ENCODE measurements around the gene LY6G6F. TPM values are rescaled to one million over a fixed set of nuclear protein-coding genes. Genes with fewer than 3 reads are reported as not detected.

The LY6G6F gene
- polyA plus RNA-seq, 6 donors from 2014 or later = 0.60 to 1.8 (median 0.75) TPM; not detected in 3

DNA sequence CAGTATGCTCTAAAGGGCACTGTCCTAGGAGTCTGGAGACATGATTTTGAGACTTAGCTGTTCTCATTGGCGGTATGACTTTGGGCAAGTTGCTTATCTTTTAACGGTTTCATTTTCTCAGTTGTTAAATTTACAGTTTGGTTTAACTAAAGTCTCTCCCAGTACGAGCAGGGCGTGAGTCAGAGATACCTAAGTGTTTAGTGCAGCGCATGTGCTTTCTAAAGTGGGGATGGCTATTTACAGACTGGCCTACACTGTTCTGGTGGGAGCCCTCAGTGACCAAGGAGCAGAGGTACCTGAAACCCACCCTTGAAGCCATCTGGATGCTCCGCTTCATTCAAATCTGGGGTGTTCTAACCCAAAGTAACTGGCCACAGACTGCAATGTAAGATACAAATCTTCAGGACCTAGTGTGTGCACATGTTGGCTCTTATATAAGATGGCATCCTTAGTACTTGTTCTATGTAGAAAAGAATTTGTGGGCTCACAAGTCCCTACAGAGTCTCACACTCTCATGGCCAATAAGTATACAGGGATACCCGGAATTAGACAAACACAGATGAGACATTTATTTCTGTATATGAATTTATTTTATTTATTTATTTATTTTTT lies 43.9 kb downstream of the LY6G6F start:
- Mint-ChIP-seq H3K4me1 (no peaks in the 10 kb centered on the region), H3K4me3 (no peak overlapping the region), H3K27ac (no peak overlapping the region), H3K36me3 (no peaks in the 10 kb centered on the region), H3K27me3 (no peaks in the 10 kb centered on the region), H3K9me3 (no peaks in the 10 kb centered on the region)
- ATAC-seq (ENCODE audit: low read depth in 2 of 2) (no peak), DNase-seq (no peak)

DNA sequence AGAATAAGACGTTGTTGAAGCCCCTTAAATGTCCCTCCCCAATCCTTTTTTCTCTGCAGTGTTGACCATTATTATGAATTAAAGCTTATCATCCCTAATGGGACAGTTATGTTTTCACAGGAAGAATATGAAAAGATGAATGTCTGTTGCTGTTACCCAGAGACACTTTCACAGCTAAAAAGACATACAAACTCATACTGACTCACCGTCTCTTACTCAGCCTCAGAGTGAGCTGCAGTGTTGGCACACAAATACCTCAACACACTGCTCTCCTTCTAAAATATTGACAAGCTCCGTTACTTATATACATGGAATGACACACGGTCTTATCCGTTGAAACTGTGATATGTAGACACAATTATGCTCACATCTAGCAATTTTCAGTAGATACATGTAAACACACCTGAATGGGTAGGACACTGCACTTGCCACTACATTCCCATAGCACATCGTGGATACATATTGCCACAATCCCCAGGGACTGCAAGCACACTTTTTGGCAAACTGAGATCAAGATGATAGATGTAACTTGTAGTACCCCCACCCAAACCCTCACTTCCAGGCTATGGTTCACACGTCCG lies 46.2 kb downstream of the LY6G6F start:
- Mint-ChIP-seq H3K9me3 (no peaks in the 10 kb centered on the region), H3K36me3 (peaks cover 0 to under 1% of the 10 kb centered on the region in 2 donors), H3K27ac (no peak overlapping the region), H3K4me3 (no peak overlapping the region), H3K27me3 (no peaks in the 10 kb centered on the region), H3K4me1 (no peaks in the 10 kb centered on the region)
- no peak for DNase-seq
- ATAC-seq (ENCODE audit: low read depth in 2 of 2) = no peak

DNA sequence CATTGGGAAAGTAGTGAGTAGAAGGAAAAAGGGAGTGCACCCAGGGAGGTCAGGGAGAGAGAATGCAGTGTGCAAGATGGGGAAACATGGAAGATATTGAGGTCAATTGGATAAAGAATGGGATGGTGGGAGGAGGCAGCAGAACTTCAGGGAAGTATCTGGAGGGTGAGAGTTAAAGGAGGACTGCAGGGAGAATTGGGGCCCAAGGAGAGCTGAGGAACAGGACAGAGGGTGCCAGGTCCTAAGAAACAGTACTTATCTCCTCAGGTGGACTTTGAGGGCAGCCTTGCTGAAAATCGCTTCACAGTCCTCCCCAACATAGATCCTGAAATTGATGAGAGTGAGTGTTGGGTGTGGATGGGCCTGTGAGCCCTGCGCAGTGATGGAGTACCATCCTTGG lies 51.6 kb downstream of the LY6G6F start:
- Mint-ChIP-seq H3K4me1 (peaks cover 0 to 10% (median 0%) of the 10 kb centered on the region in 3 donors), H3K27me3 (no peaks in the 10 kb centered on the region), H3K27ac (no peak overlapping the region), H3K36me3 (peaks cover 0 to 23% of the 10 kb centered on the region in 2 donors), H3K4me3 (no peak overlapping the region), H3K9me3 (no peaks in the 10 kb centered on the region)
- DNase-seq (no peak), ATAC-seq (ENCODE audit: low read depth in 2 of 2) (no peak)

Other genes with a start within 250 kb of the LY6G6F start
- gene MICB, start 208.7 kb upstream of the LY6G6F start, polyA plus RNA-seq (ENCODE audit: low read depth in 6 of 6) = 10 to 100 TPM in 3 of 6 donors, 1 to 10 TPM in 3; 4.4 to 14.3 (median 9.7) TPM
- not detected for gene MCCD1, start 177.9 kb upstream of the LY6G6F start, polyA plus RNA-seq (ENCODE audit: low read depth in 6 of 6)
- 100 to 1,000 TPM in 1 of 6 donors, 10 to 100 TPM in 5; 41.6 to 117 (median 74.5) TPM for gene DDX39B, start 164.9 kb upstream of the LY6G6F start, polyA plus RNA-seq (ENCODE audit: low read depth in 6 of 6)
- under 1 TPM in 2 of 6 donors, not detected in 4; 0.67 to 0.69 TPM for gene ATP6V1G2, start 160.3 kb upstream of the LY6G6F start, polyA plus RNA-seq (ENCODE audit: low read depth in 6 of 6)
- 10 to 100 TPM in 2 of 6 donors, 1 to 10 TPM in 3, under 1 TPM in 1; 0.24 to 11.4 (median 8.9) TPM for gene NFKBIL1, start 159.3 kb upstream of the LY6G6F start, polyA plus RNA-seq (ENCODE audit: low read depth in 6 of 6)
- 10 to 100 TPM in 5 of 6 donors, 1 to 10 TPM in 1; 6.6 to 26.0 (median 19.4) TPM for gene LTA, start 134.6 kb upstream of the LY6G6F start, polyA plus RNA-seq (ENCODE audit: low read depth in 6 of 6)
- 1 to 10 TPM; 1.1 to 5.2 (median 2.6) TPM for gene TNF, start 131.3 kb upstream of the LY6G6F start, polyA plus RNA-seq (ENCODE audit: low read depth in 6 of 6)
- gene LTB, start 124.4 kb upstream of the LY6G6F start, polyA plus RNA-seq (ENCODE audit: low read depth in 6 of 6) = 1,000 to 10,000 TPM; 1,940 to 3,141 (median 2,206) TPM
- gene LST1, start 120.6 kb upstream of the LY6G6F start, polyA plus RNA-seq (ENCODE audit: low read depth in 6 of 6) = 10 to 100 TPM; 28.2 to 78.2 (median 35.2) TPM
- 100 to 1,000 TPM in 5 of 6 donors, 10 to 100 TPM in 1; 84.4 to 158 (median 108) TPM for gene NCR3, start 113.9 kb upstream of the LY6G6F start, polyA plus RNA-seq (ENCODE audit: low read depth in 6 of 6)
- 10 to 100 TPM in 1 of 6 donors, 1 to 10 TPM in 4, under 1 TPM in 1; 0.50 to 14.4 (median 3.5) TPM for gene AIF1, start 91.6 kb upstream of the LY6G6F start, polyA plus RNA-seq (ENCODE audit: low read depth in 6 of 6)
- gene PRRC2A, start 86.2 kb upstream of the LY6G6F start, polyA plus RNA-seq (ENCODE audit: low read depth in 6 of 6) = 10 to 100 TPM in 1 of 6 donors, 1 to 10 TPM in 4, under 1 TPM in 1; 0.70 to 11.3 (median 6.3) TPM
- 10 to 100 TPM; 20.1 to 27.0 (median 24.2) TPM for gene BAG6, start 54.2 kb upstream of the LY6G6F start, polyA plus RNA-seq (ENCODE audit: low read depth in 6 of 6)
- gene APOM, start 51.0 kb upstream of the LY6G6F start, polyA plus RNA-seq (ENCODE audit: low read depth in 6 of 6) = 10 to 100 TPM in 4 of 6 donors, 1 to 10 TPM in 2; 7.6 to 19.6 (median 13.7) TPM
- gene C6orf47, start 46.1 kb upstream of the LY6G6F start, polyA plus RNA-seq (ENCODE audit: low read depth in 6 of 6) = 10 to 100 TPM; 16.8 to 39.9 (median 28.4) TPM
- gene GPANK1, start 41.9 kb upstream of the LY6G6F start, polyA plus RNA-seq (ENCODE audit: low read depth in 6 of 6) = 10 to 100 TPM; 18.5 to 27.8 (median 23.5) TPM
- 100 to 1,000 TPM; 279 to 299 (median 286) TPM for gene CSNK2B, start 40.8 kb upstream of the LY6G6F start, polyA plus RNA-seq (ENCODE audit: low read depth in 6 of 6)
- under 1 TPM in 3 of 6 donors, not detected in 3; 0.23 to 0.87 (median 0.50) TPM for gene LY6G5B, start 36.9 kb upstream of the LY6G6F start, polyA plus RNA-seq (ENCODE audit: low read depth in 6 of 6)
- 1 to 10 TPM in 1 of 6 donors, under 1 TPM in 3, not detected in 2; 0.48 to 1.6 (median 0.92) TPM for gene LY6G5C, start 25.8 kb upstream of the LY6G6F start, polyA plus RNA-seq (ENCODE audit: low read depth in 6 of 6)
- gene ABHD16A, start 3.5 kb upstream of the LY6G6F start, polyA plus RNA-seq (ENCODE audit: low read depth in 6 of 6) = 10 to 100 TPM; 27.3 to 45.3 (median 33.4) TPM
- not detected for gene LY6G6D, start 8.5 kb downstream of the LY6G6F start, polyA plus RNA-seq (ENCODE audit: low read depth in 6 of 6)
- not detected for gene LY6G6C, start 14.9 kb downstream of the LY6G6F start, polyA plus RNA-seq (ENCODE audit: low read depth in 6 of 6)
- gene MPIG6B, start 16.5 kb downstream of the LY6G6F start, polyA plus RNA-seq (ENCODE audit: low read depth in 6 of 6) = 1 to 10 TPM in 5 of 6 donors, not detected in 1; 3.0 to 5.1 (median 3.7) TPM
- gene DDAH2, start 22.4 kb downstream of the LY6G6F start, polyA plus RNA-seq (ENCODE audit: low read depth in 6 of 6) = 10 to 100 TPM; 57.1 to 87.6 (median 82.1) TPM
- gene CLIC1, start 29.7 kb downstream of the LY6G6F start, polyA plus RNA-seq (ENCODE audit: low read depth in 6 of 6) = 100 to 1,000 TPM; 536 to 743 (median 628) TPM
- gene MSH5, start 33.1 kb downstream of the LY6G6F start, polyA plus RNA-seq (ENCODE audit: low read depth in 6 of 6) = 1 to 10 TPM in 5 of 6 donors, not detected in 1; 1.9 to 9.3 (median 2.6) TPM
- gene SAPCD1, start 55.8 kb downstream of the LY6G6F start, polyA plus RNA-seq (ENCODE audit: low read depth in 6 of 6) = under 1 TPM in 1 of 6 donors, not detected in 5; 0.96 TPM
- gene VWA7, start 70.5 kb downstream of the LY6G6F start, polyA plus RNA-seq (ENCODE audit: low read depth in 6 of 6) = under 1 TPM in 2 of 6 donors, not detected in 4; 0.13 to 0.29 TPM
- gene VARS1, start 88.9 kb downstream of the LY6G6F start, polyA plus RNA-seq (ENCODE audit: low read depth in 6 of 6) = 10 to 100 TPM; 42.2 to 70.6 (median 50.3) TPM
- 100 to 1,000 TPM in 1 of 6 donors, 10 to 100 TPM in 5; 75.4 to 107 (median 92.4) TPM for gene LSM2, start 100.1 kb downstream of the LY6G6F start, polyA plus RNA-seq (ENCODE audit: low read depth in 6 of 6)
- 1 to 10 TPM in 1 of 6 donors, under 1 TPM in 4, not detected in 1; 0.45 to 1.4 (median 0.71) TPM for gene HSPA1L, start 108.4 kb downstream of the LY6G6F start, polyA plus RNA-seq (ENCODE audit: low read depth in 6 of 6)
- 10 to 100 TPM in 2 of 6 donors, 1 to 10 TPM in 3, under 1 TPM in 1; 0.23 to 12.1 (median 7.9) TPM for gene HSPA1A, start 108.7 kb downstream of the LY6G6F start, polyA plus RNA-seq (ENCODE audit: low read depth in 6 of 6)
- gene HSPA1B, start 120.9 kb downstream of the LY6G6F start, polyA plus RNA-seq (ENCODE audit: low read depth in 6 of 6) = 1 to 10 TPM; 1.1 to 2.8 (median 1.8) TPM
- gene NEU1, start 156.0 kb downstream of the LY6G6F start, polyA plus RNA-seq (ENCODE audit: low read depth in 6 of 6) = 10 to 100 TPM; 10.9 to 19.5 (median 18.2) TPM
- gene SLC44A4, start 172.1 kb downstream of the LY6G6F start, polyA plus RNA-seq (ENCODE audit: low read depth in 6 of 6) = not detected
- gene EHMT2, start 190.8 kb downstream of the LY6G6F start, polyA plus RNA-seq (ENCODE audit: low read depth in 6 of 6) = 10 to 100 TPM; 29.9 to 50.7 (median 35.9) TPM
- gene ZBTB12, start 195.2 kb downstream of the LY6G6F start, polyA plus RNA-seq (ENCODE audit: low read depth in 6 of 6) = under 1 TPM in 1 of 6 donors, not detected in 5; 0.20 TPM
- gene C2, start 220.9 kb downstream of the LY6G6F start, polyA plus RNA-seq (ENCODE audit: low read depth in 6 of 6) = under 1 TPM in 1 of 6 donors, not detected in 5; 0.31 TPM
- gene CFB, start 239.2 kb downstream of the LY6G6F start, polyA plus RNA-seq (ENCODE audit: low read depth in 6 of 6) = 1 to 10 TPM in 3 of 6 donors, under 1 TPM in 1, not detected in 2; 0.68 to 1.6 (median 1.1) TPM